Osteoblast (primary cell): ENCODE data around the gene BRICD5. TPM values are rescaled to one million over a fixed set of nuclear protein-coding genes. Genes with fewer than 3 reads are reported as not detected.

Experiments
- DNase-seq: peaks from one replicate; pipeline ENCODE4 v3.0.0; 2011; ENCODE audit warnings: low spot score, mixed read lengths; ENCODE audit not compliant: insufficient read length; ENCODE audit errors: missing footprints
- H2AFZ ChIP-seq: 2 replicates; pipeline ENCODE4 v1.6.0; 2011; ENCODE audit warnings: mild to moderate bottlenecking, low read length
- H3K27ac ChIP-seq: 2 replicates; pipeline ENCODE4 v1.5.1; 2011; ENCODE audit warnings: mild to moderate bottlenecking, low read depth, low read length, moderate library complexity
- H3K27me3 ChIP-seq: 2 replicates; pipeline ENCODE4 v1.6.0; 2012; ENCODE audit warnings: mild to moderate bottlenecking, control low read depth, inconsistent platforms, low read length, moderate library complexity; ENCODE audit not compliant: insufficient read depth
- H3K36me3 ChIP-seq: 2 replicates; pipeline ENCODE4 v1.5.1; 2011; ENCODE audit warnings: mild to moderate bottlenecking, low read length, control low read depth, moderate library complexity; ENCODE audit not compliant: insufficient read depth
- H3K4me1 ChIP-seq: 2 replicates; pipeline ENCODE4 v1.5.1; 2011; ENCODE audit warnings: mild to moderate bottlenecking, low read length, control low read depth, moderate library complexity; ENCODE audit not compliant: insufficient read depth
- H3K4me2 ChIP-seq: 2 replicates; pipeline ENCODE4 v1.6.0; 2011; ENCODE audit warnings: mild to moderate bottlenecking, low read length; ENCODE audit not compliant: insufficient read depth
- H3K4me3 ChIP-seq: fragments of 200-600 bp; sonication (generic); 3 replicates; pipeline ENCODE4 v1.5.1; 2012; ENCODE audit warnings: mild to moderate bottlenecking, low read length, inconsistent platforms; ENCODE audit not compliant: insufficient read depth
- H3K79me2 ChIP-seq: 2 replicates; pipeline ENCODE4 v1.6.0; 2012; ENCODE audit warnings: mild to moderate bottlenecking, low read length, control low read depth, inconsistent platforms; ENCODE audit not compliant: insufficient read depth
- H3K9me3 ChIP-seq: 2 replicates; pipeline ENCODE4 v1.5.1; 2011; ENCODE audit warnings: low read depth, low read length, control low read depth
- H4K20me1 ChIP-seq: 2 replicates; pipeline ENCODE4 v1.6.0; 2012; ENCODE audit warnings: mild to moderate bottlenecking, low read length, control low read depth; ENCODE audit not compliant: insufficient read depth
- total RNA-seq: library from RNA; depleted of rRNA; stranded (reverse); fragments of >200 nt; gene quantifications from 2 replicates; pipeline ENCODE4 v1.2.3, GENCODE V29; 2012
- TF ChIP-seq, protein P1 (sequence below): IDR thresholded peaks from 2 replicates; pipeline ENCODE4 v1.5.1; 2011; ENCODE audit warnings: mild to moderate bottlenecking, low read depth, low read length, moderate library complexity; ENCODE audit errors: extremely low read depth

BRICD5 gene
- total RNA-seq, 1 donor: 2.5 TPM

DNA sequence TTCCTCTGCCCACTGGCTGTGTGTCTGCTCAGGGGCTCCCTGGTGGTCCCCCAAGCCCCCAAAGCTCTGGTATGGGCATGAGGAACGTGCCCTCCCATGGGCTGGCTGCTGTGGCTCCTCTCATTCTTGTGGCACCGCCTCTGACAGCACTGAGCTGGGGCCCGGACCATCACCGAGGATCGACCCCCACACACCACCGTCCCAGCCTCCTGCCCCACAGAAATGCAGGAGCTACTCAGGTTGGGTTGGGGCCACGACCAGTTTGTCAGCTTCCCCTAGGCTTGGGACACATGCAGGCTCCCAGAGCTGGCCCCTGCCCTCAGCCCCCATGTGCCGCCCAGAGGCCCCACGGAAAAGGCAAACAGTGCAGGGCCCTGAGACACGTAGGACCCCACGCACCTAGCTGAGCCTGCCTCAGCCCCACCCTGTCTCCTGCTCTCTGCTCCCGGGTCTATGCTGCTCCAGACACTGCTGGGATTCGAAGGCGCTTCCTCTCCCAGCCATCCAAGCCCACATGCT lies 11.0 kb downstream of the BRICD5 start:
- TF ChIP-seq, protein P1, sequence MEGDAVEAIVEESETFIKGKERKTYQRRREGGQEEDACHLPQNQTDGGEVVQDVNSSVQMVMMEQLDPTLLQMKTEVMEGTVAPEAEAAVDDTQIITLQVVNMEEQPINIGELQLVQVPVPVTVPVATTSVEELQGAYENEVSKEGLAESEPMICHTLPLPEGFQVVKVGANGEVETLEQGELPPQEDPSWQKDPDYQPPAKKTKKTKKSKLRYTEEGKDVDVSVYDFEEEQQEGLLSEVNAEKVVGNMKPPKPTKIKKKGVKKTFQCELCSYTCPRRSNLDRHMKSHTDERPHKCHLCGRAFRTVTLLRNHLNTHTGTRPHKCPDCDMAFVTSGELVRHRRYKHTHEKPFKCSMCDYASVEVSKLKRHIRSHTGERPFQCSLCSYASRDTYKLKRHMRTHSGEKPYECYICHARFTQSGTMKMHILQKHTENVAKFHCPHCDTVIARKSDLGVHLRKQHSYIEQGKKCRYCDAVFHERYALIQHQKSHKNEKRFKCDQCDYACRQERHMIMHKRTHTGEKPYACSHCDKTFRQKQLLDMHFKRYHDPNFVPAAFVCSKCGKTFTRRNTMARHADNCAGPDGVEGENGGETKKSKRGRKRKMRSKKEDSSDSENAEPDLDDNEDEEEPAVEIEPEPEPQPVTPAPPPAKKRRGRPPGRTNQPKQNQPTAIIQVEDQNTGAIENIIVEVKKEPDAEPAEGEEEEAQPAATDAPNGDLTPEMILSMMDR: no peak
- Histone ChIP-seq H3K9me3 (no peaks in the 10 kb centered on the region), H3K27ac (no peak overlapping the region), H3K4me3 (no peak overlapping the region), H3K36me3 (no peaks in the 10 kb centered on the region), H2AFZ (no peak overlapping the region), H3K4me1 (peaks cover 3% of the 10 kb centered on the region), H3K79me2 (no peaks in the 10 kb centered on the region), H4K20me1 (no peaks in the 10 kb centered on the region), H3K27me3 (peaks cover 43% of the 10 kb centered on the region), H3K4me2 (no peak overlapping the region)
- peak; percentile 82 for DNase-seq

DNA sequence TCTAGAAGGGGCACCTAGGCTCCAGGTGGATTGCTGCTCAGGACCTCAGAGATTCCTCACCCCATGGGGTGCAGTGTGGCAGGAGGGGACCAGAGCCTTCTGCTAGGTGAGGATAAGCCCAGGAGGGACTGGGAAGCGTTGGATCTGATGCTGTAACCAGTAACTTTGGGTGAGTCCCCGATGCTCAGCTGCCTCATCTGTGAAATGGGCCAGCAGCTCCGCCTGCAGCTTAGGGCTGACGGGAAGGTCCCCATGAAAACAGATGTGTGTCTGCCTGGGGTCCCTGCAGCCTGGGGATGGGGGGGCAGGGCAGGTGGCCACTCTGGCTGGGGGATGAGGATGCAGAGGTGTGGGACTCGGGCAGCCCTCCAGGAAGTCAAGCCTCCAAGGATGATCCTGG lies 11.6 kb downstream of the BRICD5 start:
- Histone ChIP-seq H3K36me3 (no peaks in the 10 kb centered on the region), H3K9me3 (no peaks in the 10 kb centered on the region), H3K27ac (no peak overlapping the region), H3K4me2 (no peak overlapping the region), H3K79me2 (no peaks in the 10 kb centered on the region), H3K27me3 (peaks cover 49% of the 10 kb centered on the region), H4K20me1 (no peaks in the 10 kb centered on the region), H3K4me1 (no peaks in the 10 kb centered on the region), H3K4me3 (no peak overlapping the region), H2AFZ (no peak overlapping the region)
- TF ChIP-seq, protein P1: no peak
- no peak for DNase-seq

DNA sequence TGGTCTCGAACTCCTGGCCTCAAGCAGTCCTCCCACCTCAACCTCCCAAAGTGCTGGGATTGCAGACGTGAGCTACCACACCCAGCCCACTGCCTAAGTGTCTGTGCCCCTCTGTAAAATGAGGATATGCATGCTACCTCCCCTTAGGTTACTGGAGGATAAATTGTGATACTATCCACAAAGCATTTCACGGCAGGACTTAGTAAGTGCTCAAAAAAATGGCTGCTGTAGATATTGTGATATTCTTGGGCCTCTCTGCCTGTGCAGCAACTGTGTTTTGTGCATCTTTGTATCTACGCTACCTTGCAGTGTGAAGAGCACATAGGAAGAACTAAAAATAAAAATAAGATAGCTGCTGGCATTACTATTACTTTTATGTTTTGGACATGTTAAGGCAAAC lies 12.4 kb downstream of the BRICD5 start:
- Histone ChIP-seq H3K9me3 (no peaks in the 10 kb centered on the region), H3K4me2 (no peak overlapping the region), H3K36me3 (no peaks in the 10 kb centered on the region), H3K79me2 (no peaks in the 10 kb centered on the region), H3K27ac (no peak overlapping the region), H2AFZ (no peak overlapping the region), H3K4me3 (no peak overlapping the region), H4K20me1 (no peaks in the 10 kb centered on the region), H3K4me1 (no peaks in the 10 kb centered on the region), H3K27me3 (peaks cover 55% of the 10 kb centered on the region)
- TF ChIP-seq, protein P1: no peak
- no peak for DNase-seq

DNA sequence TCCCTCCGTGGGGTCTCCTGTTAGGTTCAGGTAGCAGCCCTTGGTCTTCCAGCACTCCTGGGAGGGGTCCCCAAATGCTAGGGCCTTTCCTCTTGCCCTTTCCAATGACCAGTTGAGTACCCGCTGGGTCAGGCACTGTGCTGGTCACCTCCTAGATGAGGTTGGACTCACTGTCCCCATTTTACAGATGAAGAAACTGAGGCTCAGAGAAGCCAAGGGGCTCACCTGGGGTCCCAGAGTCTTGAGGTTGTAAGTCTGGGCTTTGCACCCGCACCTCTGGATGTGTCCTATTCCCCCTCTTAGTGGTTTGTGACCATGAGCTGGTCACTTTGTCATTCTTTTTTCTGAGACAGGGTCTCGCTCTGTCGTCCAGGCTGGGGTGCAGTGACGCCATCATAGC lies 12.9 kb downstream of the BRICD5 start:
- no peaks in the 10 kb centered on the region for H3K79me2 ChIP-seq
- H3K27me3 ChIP-seq: peaks cover 55% of the 10 kb centered on the region
- H3K36me3 ChIP-seq: no peaks in the 10 kb centered on the region
- H3K27ac ChIP-seq: no peak overlapping the region
- H3K4me2 ChIP-seq: no peak overlapping the region
- no peaks in the 10 kb centered on the region for H3K4me1 ChIP-seq
- TF ChIP-seq, protein P1: no peak
- H2AFZ ChIP-seq: no peak overlapping the region
- no peak overlapping the region for H3K4me3 ChIP-seq
- H3K9me3 ChIP-seq: no peaks in the 10 kb centered on the region
- no peaks in the 10 kb centered on the region for H4K20me1 ChIP-seq
- DNase-seq: no peak
